Left ventricle myocardium inferior (tissue), 1 donor: Measurements from ENCODE around the gene VPS54. TPM values are rescaled to one million over a fixed set of nuclear protein-coding genes. Genes with fewer than 3 reads are reported as not detected.

Experiments used
- DNase-seq: peaks from one replicate; pipeline ENCODE4 v3.0.0-alpha.2; 2020
- H3K27ac ChIP-seq: fragments of 200-600 bp; replicated peaks from 2 replicates; pipeline ENCODE4 v1.8.0; 2021
- H3K27me3 ChIP-seq: fragments of 200-600 bp; 2 replicates; pipeline ENCODE4 v1.8.0; 2021; ENCODE audit warnings: low read depth
- H3K36me3 ChIP-seq: fragments of 200-600 bp; 2 replicates; pipeline ENCODE4 v1.8.0; 2021
- H3K4me1 ChIP-seq: fragments of 200-600 bp; 2 replicates; pipeline ENCODE4 v1.8.0; 2021
- H3K4me3 ChIP-seq: fragments of 200-600 bp; 2 replicates; pipeline ENCODE4 v1.8.0; 2021; ENCODE audit warnings: mild to moderate bottlenecking, moderate library complexity
- H3K9me3 ChIP-seq: fragments of 200-600 bp; replicated peaks from 2 replicates; pipeline ENCODE4 v1.8.0; 2021
- intact Hi-C: fragments of 100-400 bp; cut with micrococcal nuclease; formaldehyde crosslinking; loops from one replicate; pipeline ENCODE4 v1.11.0; 2022
- total RNA-seq: library from RNA; stranded (reverse); fragmentation: NEBNext Ultra II Directional; extraction: Animal tissue kit (Norgen Biotek cat#: 25700); gene quantifications from one replicate; pipeline ENCODE4 v1.2.1, GENCODE V29; 2021
- TF ChIP-seq, protein P1 (sequence below): fragments of 200-600 bp; IDR thresholded peaks from 2 replicates; pipeline ENCODE4 v1.8.0; 2021; ENCODE audit warnings: antibody characterized with exemption, mild to moderate bottlenecking, borderline replicate concordance
- donor health status: DM: no; HTN: yes; CAD: no; lungs with severe emphysema.

VPS54 gene
- total RNA-seq, 1 donor from 2014 or later, result 9.9 TPM

DNA sequence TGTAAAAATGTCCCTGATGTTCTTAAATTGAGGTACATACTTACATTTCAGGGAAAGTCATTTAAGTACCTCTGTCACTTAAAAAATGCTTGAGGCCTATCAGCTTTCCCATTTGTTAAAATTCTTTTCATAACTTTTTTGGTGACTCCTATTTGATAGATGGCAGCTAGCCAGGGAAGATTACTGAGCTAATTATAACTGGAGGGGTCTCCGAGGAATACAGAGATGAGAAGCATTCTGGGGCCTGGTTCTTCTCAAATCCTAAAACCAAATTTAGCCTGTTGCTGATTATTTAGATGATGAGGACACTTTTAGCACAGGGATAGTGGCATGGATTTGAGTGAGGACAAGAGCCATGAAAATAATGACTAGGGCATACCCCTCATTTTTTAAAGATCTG, 172.7 kb downstream of the VPS54 start:
- Histone ChIP-seq H3K36me3 (no peaks in the 10 kb centered on the region), H3K27ac (peak overlapping the region; percentile 97), H3K27me3 (no peaks in the 10 kb centered on the region), H3K4me1 (peaks cover 93% of the 10 kb centered on the region), H3K9me3 (no peaks in the 10 kb centered on the region), H3K4me3 (peak overlapping the region; percentile 85)
- TF ChIP-seq, protein P1, sequence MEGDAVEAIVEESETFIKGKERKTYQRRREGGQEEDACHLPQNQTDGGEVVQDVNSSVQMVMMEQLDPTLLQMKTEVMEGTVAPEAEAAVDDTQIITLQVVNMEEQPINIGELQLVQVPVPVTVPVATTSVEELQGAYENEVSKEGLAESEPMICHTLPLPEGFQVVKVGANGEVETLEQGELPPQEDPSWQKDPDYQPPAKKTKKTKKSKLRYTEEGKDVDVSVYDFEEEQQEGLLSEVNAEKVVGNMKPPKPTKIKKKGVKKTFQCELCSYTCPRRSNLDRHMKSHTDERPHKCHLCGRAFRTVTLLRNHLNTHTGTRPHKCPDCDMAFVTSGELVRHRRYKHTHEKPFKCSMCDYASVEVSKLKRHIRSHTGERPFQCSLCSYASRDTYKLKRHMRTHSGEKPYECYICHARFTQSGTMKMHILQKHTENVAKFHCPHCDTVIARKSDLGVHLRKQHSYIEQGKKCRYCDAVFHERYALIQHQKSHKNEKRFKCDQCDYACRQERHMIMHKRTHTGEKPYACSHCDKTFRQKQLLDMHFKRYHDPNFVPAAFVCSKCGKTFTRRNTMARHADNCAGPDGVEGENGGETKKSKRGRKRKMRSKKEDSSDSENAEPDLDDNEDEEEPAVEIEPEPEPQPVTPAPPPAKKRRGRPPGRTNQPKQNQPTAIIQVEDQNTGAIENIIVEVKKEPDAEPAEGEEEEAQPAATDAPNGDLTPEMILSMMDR, result no peak
- intact Hi-C loops, result loop anchor here (10.0 kb wide), 1 partner anchor 152 kb away; no protein-coding TSS in a partner anchor
- no peak for DNase-seq

- TF ChIP-seq, protein P1, result no peak
- H3K27me3 ChIP-seq, result no peaks in the 10 kb centered on the region
- DNase-seq, result no peak
- H3K36me3 ChIP-seq, result no peaks in the 10 kb centered on the region
- H3K27ac ChIP-seq, result peak overlapping the region; percentile 97
- H3K9me3 ChIP-seq, result no peaks in the 10 kb centered on the region
- peak overlapping the region; percentile 85 for H3K4me3 ChIP-seq
- intact Hi-C loops, result loop anchor here (10.0 kb wide), 1 partner anchor 151 kb away; no protein-coding TSS in a partner anchor
- H3K4me1 ChIP-seq, result peaks cover 93% of the 10 kb centered on the region
Measured at GRCh38 chr2:63845866-63846265, 173.4 kb downstream of the VPS54 start.

DNA sequence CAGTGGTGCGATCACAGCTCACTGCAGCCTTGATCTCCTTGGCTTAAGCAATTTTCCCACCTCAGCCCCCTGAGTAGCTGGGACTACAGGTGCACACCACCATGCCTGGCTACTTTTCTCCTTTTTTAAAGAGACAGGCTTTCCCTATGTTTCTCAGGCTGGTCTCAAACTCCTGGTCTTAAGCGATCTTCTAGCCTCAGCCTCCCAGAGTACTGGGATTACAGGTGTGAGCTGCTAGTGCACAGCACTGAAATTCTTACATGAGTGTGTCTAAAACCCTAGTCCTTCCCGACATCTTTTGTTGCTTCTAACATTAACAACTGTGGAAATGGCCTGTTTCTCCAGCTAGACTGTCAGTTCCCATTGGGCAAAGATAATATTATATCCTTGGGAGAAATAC, 174.6 kb downstream of the VPS54 start:
- intact Hi-C loops, result loop anchor here (10.0 kb wide), 1 partner anchor 150 kb away; no protein-coding TSS in a partner anchor
- peak overlapping the region; percentile 85 for H3K4me3 ChIP-seq
- peak overlapping the region; percentile 97 for H3K27ac ChIP-seq

DNA sequence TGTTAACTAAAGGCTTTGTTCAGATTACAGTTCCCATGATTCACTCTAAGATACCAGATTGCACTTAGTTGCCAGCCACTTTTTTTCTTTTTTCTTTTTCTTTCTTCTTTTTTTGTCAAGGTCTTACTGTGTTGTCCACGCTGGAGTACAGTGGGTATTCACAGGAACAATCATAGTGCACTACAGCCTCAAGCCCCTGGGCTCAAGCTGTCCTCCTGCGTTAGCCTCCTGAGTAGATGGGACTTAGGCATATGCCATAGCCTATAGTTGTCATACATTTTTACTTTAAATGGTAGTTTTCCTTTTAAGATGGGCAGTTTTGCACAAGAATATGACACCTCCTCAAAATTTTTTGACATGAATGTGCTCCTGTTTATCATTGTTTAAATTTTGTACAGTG, 175.4 kb downstream of the VPS54 start:
- no peaks in the 10 kb centered on the region for H3K9me3 ChIP-seq
- H3K4me1 ChIP-seq, result peaks cover 82% of the 10 kb centered on the region
- intact Hi-C loops, result loop anchor here (10.0 kb wide), 1 partner anchor 149 kb away; no protein-coding TSS in a partner anchor
- no peaks in the 10 kb centered on the region for H3K36me3 ChIP-seq
- peak overlapping the region; percentile 85 for H3K4me3 ChIP-seq
- peak overlapping the region; percentile 97 for H3K27ac ChIP-seq
- TF ChIP-seq, protein P1, result no peak
- no peak for DNase-seq
- H3K27me3 ChIP-seq, result no peaks in the 10 kb centered on the region

More for the DNA sequence above, 174.6 kb downstream of the VPS54 start:
- H3K36me3 ChIP-seq, result no peaks in the 10 kb centered on the region
- H3K9me3 ChIP-seq, result no peaks in the 10 kb centered on the region
- DNase-seq, result no peak
- TF ChIP-seq, protein P1, result no peak
- H3K4me1 ChIP-seq, result peaks cover 90% of the 10 kb centered on the region
- H3K27me3 ChIP-seq, result no peaks in the 10 kb centered on the region

DNA sequence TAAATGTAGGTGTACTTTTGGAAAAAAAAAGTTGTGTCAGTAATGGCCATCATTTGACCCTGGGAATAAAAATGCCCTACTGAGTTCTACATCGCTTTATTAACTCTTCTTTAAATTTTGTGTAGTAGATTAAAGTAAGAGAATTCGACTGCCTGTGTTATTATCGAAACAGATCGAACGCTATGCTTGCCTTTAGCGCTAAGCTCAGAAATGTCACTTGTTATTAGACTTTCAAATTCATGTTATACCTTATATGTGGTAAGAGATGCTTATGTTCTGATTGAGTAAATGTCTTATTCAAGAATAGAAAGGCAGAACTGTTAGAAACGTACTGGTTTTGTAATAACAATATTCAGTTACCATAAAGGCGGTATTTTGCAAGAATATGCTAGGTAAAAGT, 176.1 kb downstream of the VPS54 start:
- DNase-seq, result no peak
- H3K4me3 ChIP-seq, result peak overlapping the region; percentile 85
- no peaks in the 10 kb centered on the region for H3K9me3 ChIP-seq
- intact Hi-C loops, result loop anchor here (10.0 kb wide), 1 partner anchor 148 kb away; no protein-coding TSS in a partner anchor
- peak overlapping the region; percentile 97 for H3K27ac ChIP-seq
- H3K4me1 ChIP-seq, result peaks cover 75% of the 10 kb centered on the region
- H3K36me3 ChIP-seq, result no peaks in the 10 kb centered on the region
- H3K27me3 ChIP-seq, result no peaks in the 10 kb centered on the region
- TF ChIP-seq, protein P1, result no peak
